ENCODE data around the gene RABGAP1L.

GRCh38 chr1:174426153-174426552, 266.8 kb downstream of the RABGAP1L start:
- TF ChIP-seq FOS (IDR thresholded peaks at IDR 0.05; ENCODE audit: borderline replicate concordance, insufficient read depth, low read length) = no peak
- no peak for TF ChIP-seq EZH2 (IDR thresholded peaks at IDR 0.05; ENCODE audit: borderline replicate concordance, low read depth, low read length, severe bottlenecking)
- no peak for TF ChIP-seq JUN (IDR thresholded peaks at IDR 0.05; ENCODE audit: borderline replicate concordance, insufficient read depth, insufficient read length, low read depth)
- no peak for TF ChIP-seq CTCF (IDR thresholded peaks at IDR 0.05; ENCODE audit: extremely low read depth in 1 of 2, insufficient read depth in 1 of 2, low read depth in 1 of 2, low read length in 2 of 2)
- no peak for TF ChIP-seq POLR2AphosphoS5 (IDR thresholded peaks at IDR 0.05; ENCODE audit: insufficient read depth, low read depth, low read length)
- TF ChIP-seq MAX (IDR thresholded peaks at IDR 0.05; ENCODE audit: insufficient read depth, insufficient read length) = no peak
- no peak for TF ChIP-seq POLR2A (IDR thresholded peaks at IDR 0.05; ENCODE audit: low read depth, low read length)
- TF ChIP-seq MYC (IDR thresholded peaks at IDR 0.05; ENCODE audit: low read depth, low read length) = no peak
- no peak for TF ChIP-seq GATA2 (IDR thresholded peaks at IDR 0.05; ENCODE audit: insufficient read depth, insufficient read length, low read depth, low read length)

Measured in endothelial cell of umbilical vein (primary cell).